IgD-negative memory B cell (primary cell): ENCODE data around the gene CCDC158. TPM values are rescaled to one million over a fixed set of nuclear protein-coding genes. Genes with fewer than 3 reads are reported as not detected.
"Not testable (repeated sequence)": the region's sequence is repeated elsewhere in the genome, so short reads cannot be mapped to it uniquely, and the experiment has no call there.

ENCODE experiments used
- H3K27ac Mint-ChIP-seq, 3 donors: one replicate each; pipeline ENCODE4 v1.8.0; 2020 to 2022; ENCODE audit warnings: mild to moderate bottlenecking in 3 of 3, mixed read lengths in 3 of 3, moderate library complexity in 1 of 3
- H3K27me3 Mint-ChIP-seq: one replicate; pipeline ENCODE4 v1.8.0; 2021; ENCODE audit warnings: mixed read lengths
- H3K36me3 Mint-ChIP-seq: one replicate; pipeline ENCODE4 v1.8.0; 2020; ENCODE audit warnings: mild to moderate bottlenecking, mixed read lengths
- H3K4me1 Mint-ChIP-seq, 3 donors: one replicate each; pipeline ENCODE4 v1.8.0; 2020 to 2022; ENCODE audit warnings: mixed read lengths in 3 of 3, mild to moderate bottlenecking in 1 of 3
- H3K4me3 Mint-ChIP-seq, 4 donors: one replicate each; pipeline ENCODE4 v1.8.0; 2020 to 2022; ENCODE audit warnings: mild to moderate bottlenecking in 4 of 4, mixed read lengths in 4 of 4, moderate library complexity in 3 of 4
- H3K9me3 Mint-ChIP-seq, 3 donors: one replicate each; pipeline ENCODE4 v1.8.0; 2020 to 2021; ENCODE audit warnings: mixed read lengths in 3 of 3, mild to moderate bottlenecking in 1 of 3
- polyA plus RNA-seq: library from polyadenylated mRNA; unstranded; fragments of 300-500 nt; fragmentation: Illumina TruSeq; gene quantifications from one replicate; pipeline ENCODE4 v1.2.3, GENCODE V29; 2021

Gene CCDC158
- polyA plus RNA-seq, 1 donor from 2014 or later, result not detected

DNA sequence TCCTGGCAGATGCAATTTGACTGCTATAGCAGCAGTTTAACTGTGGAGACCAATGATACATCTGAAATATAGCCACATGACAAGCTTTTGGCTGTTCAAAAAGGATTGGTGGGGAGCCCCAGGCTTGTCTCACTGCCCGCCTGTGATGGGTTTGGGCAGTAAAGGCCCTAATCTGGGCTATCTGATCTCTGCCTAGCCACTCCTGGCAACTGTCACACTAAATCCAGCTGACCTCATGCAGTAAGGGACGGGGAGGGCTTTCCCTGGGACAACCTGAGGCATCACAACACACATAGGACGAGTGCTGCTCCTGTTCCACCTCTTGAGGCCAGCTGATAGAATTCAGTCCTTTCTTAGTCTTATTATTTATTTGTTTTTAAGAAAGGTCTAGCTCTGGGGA, 56.2 kb downstream of the CCDC158 start:
- Mint-ChIP-seq H3K9me3 (peaks cover 0 to 9% (median 7%) of the 10 kb centered on the region in 3 donors), H3K27me3 (peaks cover 9% of the 10 kb centered on the region), H3K27ac (no peak overlapping the region), H3K4me3 (no peak overlapping the region), H3K4me1 (no peaks in the 10 kb centered on the region), H3K36me3 (no peaks in the 10 kb centered on the region)

DNA sequence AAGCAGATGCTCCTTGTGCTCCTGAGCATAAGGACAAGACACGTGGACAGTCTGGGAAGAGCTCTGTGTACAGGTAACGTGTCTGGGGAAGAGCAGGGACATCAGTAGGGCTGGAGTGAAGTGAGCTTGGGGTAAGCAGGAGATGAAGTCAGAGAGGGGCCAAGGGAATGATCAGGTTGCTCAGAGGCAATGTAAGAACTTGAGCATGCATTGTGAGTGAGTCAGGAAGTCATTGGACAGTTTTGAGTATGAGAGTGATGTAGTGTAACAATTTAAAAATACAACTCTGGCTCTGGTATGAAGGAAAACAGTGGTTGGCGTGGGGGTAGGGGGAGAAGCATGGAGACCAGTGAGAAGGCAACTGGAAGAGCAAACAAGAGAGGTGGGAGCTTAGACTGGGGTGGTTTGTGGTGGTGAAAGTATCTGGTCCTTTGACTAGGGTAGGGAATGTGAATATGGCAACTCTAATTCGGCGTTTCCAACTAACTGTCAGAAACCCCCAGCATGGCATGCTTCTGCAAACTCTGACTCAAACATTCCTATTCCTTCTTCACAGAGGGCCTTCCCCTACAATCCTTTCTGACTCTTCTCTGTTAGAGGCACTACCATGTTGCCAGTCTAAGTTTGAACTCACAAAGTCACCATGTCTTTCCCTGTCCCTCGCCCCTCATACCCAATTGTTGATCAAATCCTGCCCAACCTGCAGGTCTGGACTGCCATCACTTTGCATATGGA, 57.2 kb downstream of the CCDC158 start:
- H3K9me3 Mint-ChIP-seq, result peaks cover 3 to 17% (median 9%) of the 10 kb centered on the region in 3 donors
- peaks cover 8% of the 10 kb centered on the region for H3K27me3 Mint-ChIP-seq
- no peaks in the 10 kb centered on the region for H3K36me3 Mint-ChIP-seq
- H3K4me1 Mint-ChIP-seq, result no peaks in the 10 kb centered on the region
- no peak overlapping the region for H3K4me3 Mint-ChIP-seq
- no peak overlapping the region for H3K27ac Mint-ChIP-seq

DNA sequence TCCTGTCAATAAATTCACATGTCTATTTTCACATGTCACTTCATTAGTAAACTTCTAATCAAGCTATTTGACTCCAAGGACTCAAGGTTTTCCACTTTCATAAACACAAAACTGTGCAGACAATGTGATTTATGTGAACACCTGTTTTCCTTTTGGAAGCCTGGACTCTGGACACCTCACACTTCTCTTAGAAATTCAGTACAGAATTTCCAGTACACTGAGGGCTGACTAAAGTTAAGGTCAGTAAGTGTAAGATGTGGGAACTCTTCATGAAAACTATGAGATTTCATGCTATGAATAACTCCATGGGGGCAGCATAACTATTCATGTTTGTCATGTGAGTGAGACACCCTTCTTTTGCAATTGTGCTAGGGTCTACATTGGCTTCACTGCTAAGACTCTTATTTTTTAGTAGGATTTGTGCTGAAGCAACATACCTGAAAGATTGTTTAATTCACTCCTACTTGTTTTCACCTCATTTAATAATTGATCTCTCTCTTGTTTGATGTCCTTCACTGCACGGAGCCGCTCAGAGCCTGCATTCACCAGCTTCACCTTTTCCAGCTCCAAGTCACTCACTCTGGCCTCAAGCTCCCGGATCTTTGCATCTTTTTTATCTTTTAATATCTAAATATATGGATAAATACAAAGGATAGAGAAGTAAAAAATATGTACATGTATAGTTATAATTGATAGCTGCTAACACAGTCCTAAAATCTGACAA, 59.1 kb downstream of the CCDC158 start:
- H3K9me3 Mint-ChIP-seq, result peaks cover 4 to 33% (median 11%) of the 10 kb centered on the region in 3 donors
- H3K4me1 Mint-ChIP-seq, result no peaks in the 10 kb centered on the region

DNA sequence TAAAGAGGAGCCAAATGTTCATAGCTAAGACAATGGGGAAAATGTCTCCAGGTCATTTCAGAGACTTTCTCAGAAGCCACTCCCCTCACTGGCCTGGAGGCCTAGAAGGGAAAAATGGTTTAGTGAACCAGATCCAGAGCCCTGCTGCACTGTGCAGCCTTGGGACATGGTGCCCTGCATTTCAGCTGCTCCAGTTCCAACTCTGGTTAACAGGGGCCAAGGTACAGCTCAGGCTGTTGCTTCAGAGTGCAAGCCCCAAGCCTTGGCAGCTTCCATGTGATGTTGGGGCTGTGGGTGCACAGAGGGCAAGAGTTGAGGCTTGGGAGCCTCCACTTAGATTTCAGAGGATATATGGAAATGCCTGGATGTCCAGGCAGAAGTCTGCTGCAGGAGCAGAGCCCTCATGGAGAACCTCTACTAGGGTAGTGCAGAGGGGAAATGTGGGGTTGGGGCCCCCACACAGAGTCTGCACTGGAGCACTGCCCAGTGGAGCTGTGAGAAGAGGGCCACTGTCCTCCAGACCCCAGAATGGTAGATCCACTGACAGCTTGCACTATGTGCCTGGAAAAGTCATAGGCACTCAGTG, 61.0 kb downstream of the CCDC158 start:
- peak overlapping the region in 1 of 3 donors; percentile 44 for H3K27ac Mint-ChIP-seq
- H3K36me3 Mint-ChIP-seq, H3K4me1 Mint-ChIP-seq, H3K27me3 Mint-ChIP-seq, H3K4me3 Mint-ChIP-seq: not testable (repeated sequence)
- H3K9me3 Mint-ChIP-seq, result peaks cover 4 to 34% (median 11%) of the 10 kb centered on the region in 3 donors

More for the DNA sequence above, 59.1 kb downstream of the CCDC158 start:
- Mint-ChIP-seq H3K4me3 (peak overlapping the region in 1 of 4 donors; percentile 30), H3K36me3 (no peaks in the 10 kb centered on the region), H3K27me3 (peaks cover 3% of the 10 kb centered on the region), H3K27ac (no peak overlapping the region)

DNA sequence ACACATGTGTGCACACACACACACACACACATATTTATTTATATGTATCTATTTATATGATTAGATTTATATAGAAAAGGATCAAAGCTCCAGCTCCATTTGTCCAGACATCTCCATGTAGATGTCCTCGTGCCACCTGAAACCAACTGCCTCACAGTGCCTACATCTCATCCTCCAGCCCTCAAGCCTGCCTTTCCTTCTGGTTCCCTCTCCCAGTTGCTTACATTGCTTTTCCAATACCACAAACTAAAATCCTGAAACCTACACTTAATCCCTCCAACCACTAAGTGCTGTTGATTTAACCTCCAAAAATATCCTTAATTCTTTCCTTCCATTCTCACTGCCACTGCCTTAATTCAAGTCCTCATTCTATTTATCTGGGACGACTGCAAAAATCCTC, 63.0 kb downstream of the CCDC158 start:
- no peak overlapping the region for H3K4me3 Mint-ChIP-seq

DNA sequence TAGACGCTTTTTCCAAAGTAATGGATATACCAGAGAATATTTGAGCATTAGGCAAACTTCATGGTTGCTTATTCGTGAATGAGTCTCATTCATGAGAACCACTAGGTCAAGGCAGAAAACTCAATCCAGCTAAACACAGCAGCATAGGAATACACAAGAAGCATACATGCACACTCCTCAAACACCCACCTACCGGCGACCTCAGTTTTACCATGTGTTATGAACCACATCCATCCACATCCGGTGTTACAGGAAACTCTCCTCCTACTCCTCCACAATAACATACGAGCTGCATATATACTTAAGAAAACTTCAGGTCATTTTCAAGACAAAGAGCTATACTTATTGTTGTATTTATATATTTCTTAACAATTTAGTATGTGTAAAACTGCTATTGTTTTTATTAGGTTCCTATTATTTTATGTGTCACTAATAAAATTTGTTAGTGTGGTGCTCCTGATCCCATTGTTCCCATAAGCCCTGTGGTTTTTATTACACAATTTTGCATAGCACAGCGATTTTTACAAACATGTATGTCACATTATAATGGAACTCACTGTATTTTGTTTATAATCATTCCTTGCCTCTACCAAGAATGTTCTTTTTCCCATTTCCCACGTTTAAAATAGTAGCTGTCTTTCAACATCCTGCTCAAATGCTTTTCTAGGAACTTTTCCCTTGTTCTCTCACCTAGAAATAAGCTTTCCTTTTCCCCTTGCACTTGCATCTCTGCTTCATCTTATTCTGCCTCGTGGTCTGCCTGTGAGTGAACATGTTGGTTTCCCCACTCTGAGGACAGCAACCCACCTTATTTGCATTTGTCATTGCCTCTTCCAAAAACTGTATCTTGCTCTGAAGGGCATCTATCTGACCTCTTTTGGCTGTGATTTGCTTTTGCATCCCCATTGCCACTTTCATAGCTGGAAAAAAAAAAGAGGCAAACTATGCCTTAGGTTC, 66.1 kb downstream of the CCDC158 start:
- Mint-ChIP-seq H3K9me3 (peaks cover 6 to 27% (median 7%) of the 10 kb centered on the region in 3 donors), H3K4me3 (no peak overlapping the region), H3K36me3 (peaks cover 2% of the 10 kb centered on the region), H3K4me1 (peaks cover 0 to 6% (median 0%) of the 10 kb centered on the region in 3 donors), H3K27me3 (no peaks in the 10 kb centered on the region), H3K27ac (no peak overlapping the region)

More for the DNA sequence above, 63.0 kb downstream of the CCDC158 start:
- Mint-ChIP-seq H3K27me3 (no peaks in the 10 kb centered on the region), H3K36me3 (peaks cover 2% of the 10 kb centered on the region), H3K9me3 (peaks cover 7 to 34% (median 11%) of the 10 kb centered on the region in 3 donors), H3K27ac (no peak overlapping the region), H3K4me1 (peaks cover 0 to 6% (median 0%) of the 10 kb centered on the region in 3 donors)

DNA sequence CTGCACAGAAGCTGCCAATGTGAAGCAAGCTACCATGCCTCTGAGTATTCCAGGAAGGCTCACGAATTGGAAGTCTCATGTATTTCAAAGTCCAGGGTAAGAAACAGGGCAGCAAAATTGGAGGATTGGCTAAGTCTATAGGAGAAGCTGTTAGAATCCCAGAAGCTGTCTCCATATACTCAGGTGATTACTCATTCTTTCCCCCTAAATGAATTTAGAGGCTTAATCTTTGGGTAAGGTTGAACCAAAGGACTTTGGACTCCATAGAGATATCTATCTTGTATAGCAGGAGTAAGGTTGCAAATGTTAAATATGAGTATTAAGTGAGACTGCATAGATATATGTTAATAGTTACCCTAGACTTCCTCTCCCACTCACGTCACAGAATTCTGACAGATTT, 78.1 kb downstream of the CCDC158 start:
- Mint-ChIP-seq H3K27ac (peak overlapping the region in 1 of 3 donors; percentile 1), H3K27me3 (peaks cover 2% of the 10 kb centered on the region), H3K9me3 (peaks cover 3 to 17% (median 3%) of the 10 kb centered on the region in 3 donors), H3K36me3 (peaks cover 1% of the 10 kb centered on the region), H3K4me1 (no peaks in the 10 kb centered on the region), H3K4me3 (no peak overlapping the region)

DNA sequence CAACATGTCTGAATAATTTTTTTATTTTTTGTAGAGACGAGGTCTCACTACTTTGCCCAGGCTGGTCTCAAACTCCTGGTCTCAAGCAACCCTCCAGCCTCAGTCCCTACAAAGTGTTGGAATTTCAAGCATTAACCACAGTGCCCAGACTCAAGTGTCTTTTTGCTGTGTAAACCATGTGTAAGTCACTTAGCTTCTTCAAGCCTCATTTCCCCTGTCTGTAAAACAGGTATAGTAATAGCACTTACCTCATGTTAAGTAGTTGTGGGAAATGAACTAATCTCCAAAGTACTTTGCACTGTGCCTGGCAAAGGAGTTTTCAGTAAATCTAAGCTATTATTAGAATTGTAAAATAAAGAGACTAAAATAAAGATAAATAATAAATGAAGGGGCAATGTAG, 78.8 kb downstream of the CCDC158 start:
- Mint-ChIP-seq H3K4me3 (no peak overlapping the region), H3K9me3 (peaks cover 0 to 11% (median 3%) of the 10 kb centered on the region in 3 donors), H3K27ac (no peak overlapping the region), H3K27me3 (peaks cover 2% of the 10 kb centered on the region), H3K4me1 (no peaks in the 10 kb centered on the region), H3K36me3 (peaks cover 1% of the 10 kb centered on the region)

DNA sequence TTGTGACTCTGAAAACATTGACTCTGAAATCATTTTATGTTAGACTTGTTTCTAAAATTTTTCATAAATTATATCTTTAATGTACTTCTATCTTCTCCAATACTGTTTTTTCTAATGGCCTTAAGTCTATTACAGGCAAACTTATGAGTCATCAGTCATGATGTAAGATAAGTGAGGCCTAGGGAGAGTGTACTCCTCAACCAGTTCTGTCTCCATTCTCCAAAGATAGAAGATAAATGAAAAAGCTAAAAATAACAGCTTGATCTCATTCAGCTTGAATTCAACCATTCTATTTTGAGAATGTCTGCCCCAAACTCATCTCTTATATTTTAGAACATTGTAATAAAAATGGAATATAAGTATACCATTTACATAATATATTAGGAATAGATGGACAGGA, 79.9 kb downstream of the CCDC158 start:
- H3K4me1 Mint-ChIP-seq, result no peaks in the 10 kb centered on the region
- H3K27ac Mint-ChIP-seq, result no peak overlapping the region
- H3K9me3 Mint-ChIP-seq, result peaks cover 0 to 9% (median 3%) of the 10 kb centered on the region in 3 donors
- no peaks in the 10 kb centered on the region for H3K36me3 Mint-ChIP-seq
- H3K27me3 Mint-ChIP-seq, result peaks cover 2% of the 10 kb centered on the region
- H3K4me3 Mint-ChIP-seq, result no peak overlapping the region

DNA sequence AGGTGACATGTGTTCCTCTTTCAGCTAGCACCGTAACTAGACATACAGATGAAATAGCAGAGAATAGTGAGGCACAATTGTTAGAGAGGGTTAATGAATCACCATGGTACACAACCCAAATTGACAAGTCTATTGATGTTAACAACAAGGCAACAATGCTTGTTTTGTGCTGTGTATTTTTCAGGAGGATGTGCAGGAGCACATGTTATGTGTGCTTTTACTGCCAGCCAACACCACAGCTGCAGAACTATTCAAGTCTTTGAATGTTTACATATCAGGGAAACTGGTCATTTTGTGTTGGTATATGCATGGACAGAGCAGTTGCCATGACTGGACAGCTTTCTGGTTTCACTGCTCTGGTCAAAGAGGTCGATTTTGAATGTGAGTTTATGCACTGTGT, 81.6 kb downstream of the CCDC158 start:
- no peak overlapping the region for H3K27ac Mint-ChIP-seq
- no peak overlapping the region for H3K4me3 Mint-ChIP-seq
- peaks cover 0 to 3% (median 0%) of the 10 kb centered on the region in 3 donors for H3K9me3 Mint-ChIP-seq
- H3K27me3 Mint-ChIP-seq, result no peaks in the 10 kb centered on the region
- no peaks in the 10 kb centered on the region for H3K36me3 Mint-ChIP-seq
- H3K4me1 Mint-ChIP-seq, result no peaks in the 10 kb centered on the region

DNA sequence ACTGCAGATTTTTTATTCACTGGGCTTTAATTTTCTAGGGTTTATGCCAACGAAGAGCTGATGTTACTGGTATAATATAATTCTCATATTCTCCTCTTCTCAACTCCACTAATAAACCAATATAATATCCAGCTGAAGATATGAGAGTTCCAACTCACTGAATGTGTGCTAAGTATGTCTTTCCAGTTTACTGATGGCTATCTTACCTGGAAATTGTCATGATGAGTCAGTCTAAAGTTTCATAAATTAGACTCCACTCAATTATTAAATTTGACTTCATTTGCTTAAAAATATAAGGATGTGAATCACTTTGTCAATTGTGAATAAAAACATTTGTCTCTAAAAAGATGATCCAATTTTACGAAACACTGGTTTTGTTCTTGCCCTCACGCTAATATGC, 86.1 kb downstream of the CCDC158 start:
- Mint-ChIP-seq H3K36me3 (no peaks in the 10 kb centered on the region), H3K27me3 (peaks cover 2% of the 10 kb centered on the region), H3K4me1 (peaks cover 0 to 2% (median 0%) of the 10 kb centered on the region in 3 donors), H3K9me3 (no peaks in the 10 kb centered on the region), H3K27ac (no peak overlapping the region), H3K4me3 (no peak overlapping the region)

DNA sequence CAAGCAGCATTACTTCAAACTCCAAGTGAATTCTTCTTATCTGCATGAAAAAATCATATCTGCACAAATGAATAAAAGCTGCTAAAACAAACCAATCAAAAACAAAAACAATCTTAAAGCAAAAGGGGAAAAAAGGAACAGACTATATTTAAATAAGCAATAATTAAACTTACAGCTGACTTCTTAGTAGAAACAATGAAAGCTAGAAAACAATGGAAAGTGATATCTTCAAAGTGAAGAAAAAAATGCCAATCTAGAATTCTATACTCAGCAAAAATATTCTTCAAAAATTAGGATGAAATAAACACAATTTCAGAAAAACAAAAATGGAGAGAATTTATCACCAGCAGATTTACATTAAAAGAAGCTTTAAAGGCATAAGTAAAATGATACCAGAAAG, 94.4 kb downstream of the CCDC158 start:
- H3K27ac Mint-ChIP-seq, result no peak overlapping the region
- H3K27me3 Mint-ChIP-seq, result peaks cover 2% of the 10 kb centered on the region
- H3K36me3 Mint-ChIP-seq, result no peaks in the 10 kb centered on the region
- H3K9me3 Mint-ChIP-seq, result peaks cover 4 to 19% (median 11%) of the 10 kb centered on the region in 3 donors
- no peak overlapping the region for H3K4me3 Mint-ChIP-seq
- H3K4me1 Mint-ChIP-seq, result no peaks in the 10 kb centered on the region

DNA sequence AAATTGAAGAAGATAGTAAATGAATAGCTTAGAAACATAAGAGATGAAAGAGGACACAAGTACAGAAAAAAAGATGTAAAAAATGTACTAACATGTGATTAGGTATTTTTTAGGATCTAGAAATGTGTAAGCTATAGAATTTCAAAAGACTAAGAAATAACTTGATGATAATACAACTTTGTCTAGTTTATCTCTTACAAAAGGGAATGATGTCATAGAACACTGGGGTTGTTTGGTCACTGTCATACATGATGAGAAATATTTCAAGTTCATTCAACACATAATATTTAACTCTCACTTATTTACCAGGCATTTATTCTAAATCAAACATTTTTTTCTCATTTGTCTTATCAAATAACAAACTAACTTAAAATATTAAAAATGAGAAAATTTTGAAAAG, 95.9 kb downstream of the CCDC158 start:
- Mint-ChIP-seq H3K9me3 (peaks cover 12 to 20% (median 20%) of the 10 kb centered on the region in 3 donors), H3K4me3 (no peak overlapping the region), H3K36me3 (peaks cover 1% of the 10 kb centered on the region), H3K4me1 (no peaks in the 10 kb centered on the region), H3K27ac (no peak overlapping the region), H3K27me3 (peaks cover 2% of the 10 kb centered on the region)

DNA sequence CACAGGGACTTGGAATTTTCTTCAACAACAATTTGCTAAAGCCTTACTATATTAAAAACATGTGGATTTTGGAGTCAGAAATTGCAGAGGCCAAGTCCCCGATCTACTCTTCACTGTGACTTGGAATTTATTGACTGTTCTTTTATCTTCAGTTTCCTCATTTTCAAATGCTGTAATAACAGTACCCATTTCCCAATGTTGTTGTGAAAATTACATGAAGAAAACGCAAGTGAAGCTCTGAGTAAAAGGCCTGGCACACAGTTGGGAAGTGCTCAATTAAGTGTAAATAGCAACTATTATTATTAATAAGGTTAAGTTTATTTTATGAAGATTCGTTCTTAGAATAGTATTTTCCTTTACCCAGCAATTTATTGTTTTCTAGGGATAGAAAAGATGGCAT, 98.7 kb downstream of the CCDC158 start:
- H3K4me1 Mint-ChIP-seq, result no peaks in the 10 kb centered on the region
- no peak overlapping the region for H3K4me3 Mint-ChIP-seq
- peaks cover 13 to 27% (median 17%) of the 10 kb centered on the region in 3 donors for H3K9me3 Mint-ChIP-seq
- peaks cover 1% of the 10 kb centered on the region for H3K36me3 Mint-ChIP-seq
- no peak overlapping the region for H3K27ac Mint-ChIP-seq
- peaks cover 4% of the 10 kb centered on the region for H3K27me3 Mint-ChIP-seq
